HG03354 (cell line): ENCODE results near the gene EIF4E.
"Not testable (repeated sequence)": the region's sequence is repeated elsewhere in the genome, so short reads cannot be mapped to it uniquely, and the experiment has no call there.

Experiments
- ATAC-seq: cut with Tn5 transposase; IDR thresholded peaks from one replicate; pipeline ENCODE4 v1.9.1; 2021; ENCODE audit warnings: mild to moderate bottlenecking; ENCODE audit not compliant: unreplicated experiment, poor library complexity, severe bottlenecking

Gene EIF4E

GRCh38 chr4:98934851-98935250 is 5.9 kb upstream of the EIF4E start:
- not testable (repeated sequence) for ATAC-seq

- no peak for ATAC-seq
Observed at GRCh38 chr4:98932539-98932938, 3.6 kb upstream of the EIF4E start.

GRCh38 chr4:98930311-98930865 is 1.5 kb upstream of the EIF4E start:
- ATAC-seq = no peak

- ATAC-seq = peak; percentile 45
Observed at GRCh38 chr4:98929341-98930267, 671 bp upstream of the EIF4E start.

GRCh38 chr4:98928131-98928504 is 815 bp downstream of the EIF4E start:
- ATAC-seq = peak; percentile 45

DNA sequence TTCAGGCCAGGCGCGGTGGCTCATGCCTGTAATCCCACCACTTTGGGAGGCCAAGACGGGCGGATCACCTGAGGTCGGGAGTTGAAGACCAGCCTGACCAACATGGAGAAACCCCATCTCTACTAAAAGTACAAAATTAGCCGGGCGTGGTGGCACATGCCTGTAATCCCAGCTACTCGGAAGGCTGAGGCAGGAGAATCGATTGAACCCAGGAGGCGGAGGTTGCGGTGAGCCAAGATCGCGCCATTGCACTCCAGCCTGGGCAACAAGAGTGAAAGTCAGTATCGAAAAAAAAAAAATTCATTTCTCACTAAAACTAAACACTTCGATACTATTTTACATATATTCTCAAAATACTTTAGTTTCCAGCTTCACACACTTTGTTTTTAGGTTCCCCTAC is 2.7 kb downstream of the EIF4E start:
- ATAC-seq = not testable (repeated sequence)

DNA sequence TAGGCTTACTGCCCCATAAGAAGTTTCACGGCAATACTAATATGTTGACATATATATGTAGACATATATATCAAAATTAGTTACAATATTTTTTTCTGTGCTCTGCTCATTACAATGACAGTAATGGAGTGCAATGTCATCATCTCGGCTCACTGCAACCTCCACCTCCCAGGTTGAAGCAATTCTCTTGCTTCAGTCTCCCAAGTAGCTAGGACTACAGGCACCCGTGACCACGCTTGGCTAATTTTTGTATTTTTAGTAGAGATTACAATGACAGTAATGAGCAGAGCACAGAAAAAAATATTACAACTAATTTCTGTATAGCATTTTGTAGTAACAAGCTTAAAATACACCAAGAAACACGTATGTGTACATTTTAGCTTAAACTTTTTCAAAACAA is 7.6 kb downstream of the EIF4E start:
- ATAC-seq = no peak

DNA sequence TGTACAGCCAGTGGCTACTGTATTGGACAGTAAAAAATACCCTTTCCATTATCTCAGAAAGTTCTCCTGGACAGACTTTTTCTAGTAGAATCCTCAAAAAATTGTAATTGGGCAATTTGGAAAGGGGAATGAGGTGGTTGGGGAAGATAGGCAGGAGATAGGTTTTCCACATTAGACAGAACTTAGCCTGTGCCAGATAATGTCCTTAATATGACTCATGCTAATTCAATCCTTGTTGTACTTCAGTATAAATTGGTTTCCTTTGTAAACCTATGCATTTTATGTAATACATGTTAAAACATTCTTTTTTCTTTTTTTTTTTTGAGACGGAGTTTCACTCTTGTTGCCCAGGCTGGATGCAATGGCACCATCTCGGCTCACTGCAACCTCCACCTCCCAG is 8.9 kb downstream of the EIF4E start:
- no peak for ATAC-seq

DNA sequence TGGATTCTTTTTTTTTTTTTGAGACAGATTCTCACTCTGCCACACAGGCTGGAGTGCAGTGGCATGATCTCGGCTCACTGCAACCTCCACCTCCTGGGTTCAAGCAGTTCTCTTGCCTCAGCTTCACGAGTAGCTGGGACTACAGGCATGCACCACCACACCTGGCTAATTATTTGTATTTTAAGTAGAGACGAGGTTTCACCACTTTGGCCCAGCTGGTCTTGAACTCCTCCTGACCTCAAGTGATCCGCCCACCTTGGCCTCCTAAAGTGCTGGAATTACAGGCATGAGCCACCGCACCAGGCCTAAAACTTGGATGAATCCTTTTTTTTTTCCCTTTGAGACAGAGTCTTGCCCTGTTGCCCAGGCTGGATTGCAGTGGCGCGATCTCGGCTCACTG is 18.2 kb downstream of the EIF4E start:
- not testable (repeated sequence) for ATAC-seq

- ATAC-seq = no peak
Observed at GRCh38 chr4:98909646-98910401, 19.1 kb downstream of the EIF4E start.

- ATAC-seq = no peak
Observed at GRCh38 chr4:98908703-98909262, 20.1 kb downstream of the EIF4E start.

- ATAC-seq = no peak
Observed at GRCh38 chr4:98908182-98908581, 20.8 kb downstream of the EIF4E start.

GRCh38 chr4:98905839-98906238 is 23.1 kb downstream of the EIF4E start:
- no peak for ATAC-seq

GRCh38 chr4:98905297-98905696 is 23.6 kb downstream of the EIF4E start:
- ATAC-seq = no peak

GRCh38 chr4:98903963-98904362 is 25.0 kb downstream of the EIF4E start:
- no peak for ATAC-seq

- ATAC-seq = no peak
Observed at GRCh38 chr4:98903561-98903960, 25.4 kb downstream of the EIF4E start.

GRCh38 chr4:98899277-98899676 is 29.7 kb downstream of the EIF4E start:
- no peak for ATAC-seq

DNA sequence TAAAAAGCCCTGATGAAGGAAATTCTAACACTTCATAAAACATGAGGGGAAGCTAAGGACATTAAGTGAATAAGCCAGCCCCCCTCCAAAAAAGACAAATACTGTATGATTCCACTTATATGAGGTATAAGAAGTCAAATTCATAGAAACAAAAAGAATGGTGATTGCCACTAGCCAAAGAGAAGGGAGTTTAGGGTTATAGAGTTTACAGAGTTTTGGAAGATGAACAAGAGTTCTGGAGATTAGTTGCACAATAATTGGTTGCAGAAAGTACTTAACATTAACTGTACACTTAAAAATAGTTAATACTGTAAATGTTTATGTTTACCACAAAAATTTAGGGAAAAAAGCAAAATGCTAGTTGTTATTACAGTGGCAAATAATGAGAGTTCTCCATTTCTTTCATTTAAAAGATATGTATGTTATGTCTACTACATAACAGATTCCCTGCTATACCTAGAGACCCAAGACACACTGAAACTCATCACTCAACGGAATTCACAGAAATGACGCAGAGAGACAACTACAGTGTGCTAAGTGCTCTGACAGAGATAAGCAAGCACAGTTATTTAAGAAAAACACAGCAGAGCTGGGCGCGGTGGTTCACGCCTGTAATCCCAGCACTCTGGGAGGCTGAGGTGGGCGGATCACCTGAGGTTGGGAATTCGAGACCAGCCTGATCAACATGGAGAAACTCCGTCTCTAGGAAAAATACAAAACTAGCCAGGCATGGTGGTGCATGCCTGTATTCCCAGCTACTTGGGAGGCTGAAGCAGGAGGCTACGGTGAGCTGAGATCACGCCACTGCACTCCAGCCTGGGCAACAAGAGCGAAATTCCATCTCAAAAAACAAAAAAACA is 37.2 kb downstream of the EIF4E start:
- ATAC-seq = no peak

DNA sequence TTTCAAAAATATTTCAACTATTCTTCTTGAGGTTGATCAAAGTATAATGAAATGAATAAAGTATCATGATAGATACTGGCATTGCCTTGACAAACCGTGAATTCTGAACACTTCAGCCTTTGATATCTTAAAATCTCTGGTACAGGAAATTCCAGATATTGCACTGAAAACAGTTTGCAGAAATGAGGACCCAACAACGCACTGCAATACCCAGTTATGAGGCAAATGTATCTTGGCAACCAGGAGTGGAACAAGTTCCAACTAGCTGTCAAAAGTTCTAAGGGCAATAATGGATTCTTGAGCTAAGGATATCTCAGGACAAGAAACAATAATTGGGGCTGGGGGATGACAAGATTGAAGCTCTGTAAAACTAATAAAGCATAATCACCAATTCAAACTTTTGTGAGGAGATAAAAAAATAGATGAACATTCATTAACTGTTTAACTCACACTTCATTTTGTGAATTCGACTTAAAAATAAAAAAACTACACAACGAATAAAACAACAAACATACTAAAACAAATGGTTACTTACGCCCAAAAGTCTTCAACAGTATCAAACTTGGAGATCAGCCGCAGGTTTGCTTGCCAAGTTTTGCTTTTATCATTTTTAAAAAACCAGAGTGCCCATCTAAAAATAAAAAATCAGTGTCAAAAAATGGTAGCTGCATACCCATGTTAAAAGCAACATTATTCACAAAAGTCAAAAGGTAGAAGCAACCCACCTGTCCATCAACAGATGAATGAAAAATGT is 38.1 kb downstream of the EIF4E start:
- no peak for ATAC-seq
